GM18502 (cell line): ENCODE data around the gene RPS6KC1.
"Not testable (repeated sequence)": the region's sequence is repeated elsewhere in the genome, so short reads cannot be mapped to it uniquely, and the experiment has no call there.

Experiments used
- ATAC-seq: cut with Tn5 transposase; IDR thresholded peaks from one replicate; pipeline ENCODE4 v1.9.1; 2021; ENCODE audit warnings: mild to moderate bottlenecking; ENCODE audit not compliant: unreplicated experiment, poor library complexity

The RPS6KC1 gene

DNA sequence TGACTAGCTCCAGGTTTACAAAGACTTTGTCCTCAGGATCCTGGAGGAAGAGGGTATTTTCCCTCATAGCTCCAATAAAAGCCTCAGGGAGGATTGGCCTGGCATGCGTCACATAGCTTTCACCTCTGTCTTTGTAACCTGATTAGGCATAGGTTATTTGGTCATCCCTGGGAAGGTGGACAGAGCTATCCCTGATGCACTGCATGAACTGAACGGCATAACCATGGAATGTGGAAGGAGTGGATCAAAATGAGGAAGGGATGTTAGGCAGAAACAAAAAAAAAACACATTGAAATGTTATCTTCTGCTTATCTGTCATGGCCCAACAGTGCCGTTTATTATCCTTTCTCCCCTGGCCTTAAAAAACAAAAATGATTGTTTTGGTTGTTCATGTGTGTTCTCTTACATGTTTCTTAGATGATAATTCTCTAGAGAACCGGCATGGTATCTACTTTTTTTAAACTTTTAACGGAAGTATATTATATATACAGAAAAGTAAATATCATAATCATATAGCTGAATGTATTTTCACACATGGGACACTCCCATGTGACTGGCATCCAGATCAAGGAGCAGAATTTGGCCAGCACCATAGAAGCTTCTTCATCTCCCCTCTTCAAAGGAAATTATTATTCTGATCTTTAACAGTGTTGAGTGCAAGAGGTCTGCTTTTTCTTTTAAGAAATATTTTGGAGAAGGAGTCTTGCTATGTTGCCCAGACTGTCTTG, 85.3 kb downstream of the RPS6KC1 start:
- no peak for ATAC-seq

DNA sequence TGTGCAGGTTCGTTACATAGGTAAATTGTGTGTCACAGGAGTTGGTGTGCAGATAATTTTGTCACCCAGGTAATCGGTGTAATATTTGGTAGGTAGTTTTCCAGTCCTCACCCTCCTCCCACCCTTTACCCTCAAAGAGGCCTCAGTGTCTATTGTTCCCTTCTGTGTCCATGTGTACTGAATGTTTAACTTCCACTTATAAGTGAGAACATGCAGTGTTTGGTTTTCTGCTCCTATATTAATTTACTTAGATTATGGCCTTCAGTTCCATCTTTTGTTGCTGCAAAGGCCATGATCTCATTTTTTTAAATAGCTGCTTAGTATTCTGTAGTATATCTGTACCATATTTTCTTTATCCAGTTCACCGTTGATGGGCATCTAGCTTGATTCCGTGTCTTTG, 87.3 kb downstream of the RPS6KC1 start:
- no peak for ATAC-seq

DNA sequence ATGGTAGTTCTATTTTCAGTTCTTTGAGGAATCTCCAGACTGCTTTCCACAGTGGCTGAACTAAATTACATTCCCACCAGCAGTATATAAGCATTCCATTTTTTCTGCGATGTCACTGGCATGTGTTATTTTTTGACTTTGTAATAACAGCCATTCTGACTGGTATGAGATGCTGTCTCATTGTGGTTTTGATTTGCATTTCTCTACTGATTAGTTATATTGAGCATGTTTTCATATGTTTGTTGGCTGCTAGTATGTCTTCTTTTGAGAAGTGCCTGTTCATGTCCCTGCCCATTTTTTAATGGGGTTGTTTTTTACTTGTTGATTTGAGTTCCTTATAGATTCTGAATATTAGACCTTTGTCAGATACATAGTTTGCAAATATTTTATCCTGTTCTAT, 87.9 kb downstream of the RPS6KC1 start:
- no peak for ATAC-seq

DNA sequence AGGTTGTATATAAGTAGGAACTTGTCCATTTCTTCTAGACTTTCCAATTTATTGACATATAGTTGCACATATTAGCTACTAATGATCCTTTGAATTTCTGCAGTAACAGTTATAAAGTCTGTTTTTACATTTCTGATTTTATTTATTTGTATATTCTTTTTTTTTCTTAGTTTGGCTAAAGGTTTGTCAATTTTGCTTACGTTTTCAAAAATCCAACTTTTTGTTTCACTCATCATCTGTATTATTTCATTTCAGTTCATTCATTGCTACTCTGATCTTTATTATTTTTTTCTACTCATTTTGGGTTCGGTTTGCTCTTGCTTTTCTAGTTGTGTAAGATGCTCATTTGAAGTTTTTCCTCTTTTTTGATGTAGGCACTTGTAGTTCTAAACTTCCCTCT, 97.9 kb downstream of the RPS6KC1 start:
- no peak for ATAC-seq

DNA sequence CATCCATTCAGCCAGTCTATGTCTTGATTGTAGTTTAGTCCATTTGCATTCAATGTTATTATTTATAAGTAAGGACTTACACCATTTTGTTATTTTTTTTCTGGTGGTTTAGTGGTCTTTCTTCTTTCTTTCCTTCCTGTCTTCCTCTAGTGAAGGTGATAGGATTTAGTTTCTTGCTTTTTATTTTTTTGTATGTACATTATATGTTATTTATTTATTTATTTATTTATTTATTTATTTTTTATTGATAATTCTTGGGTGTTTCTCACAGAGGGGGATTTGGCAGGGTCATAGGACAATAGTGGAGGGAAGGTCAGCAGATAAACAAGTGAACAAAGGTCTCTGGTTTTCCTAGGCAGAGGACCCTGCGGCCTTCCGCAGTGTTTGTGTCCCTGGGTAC, 99.0 kb downstream of the RPS6KC1 start:
- not testable (repeated sequence) for ATAC-seq

DNA sequence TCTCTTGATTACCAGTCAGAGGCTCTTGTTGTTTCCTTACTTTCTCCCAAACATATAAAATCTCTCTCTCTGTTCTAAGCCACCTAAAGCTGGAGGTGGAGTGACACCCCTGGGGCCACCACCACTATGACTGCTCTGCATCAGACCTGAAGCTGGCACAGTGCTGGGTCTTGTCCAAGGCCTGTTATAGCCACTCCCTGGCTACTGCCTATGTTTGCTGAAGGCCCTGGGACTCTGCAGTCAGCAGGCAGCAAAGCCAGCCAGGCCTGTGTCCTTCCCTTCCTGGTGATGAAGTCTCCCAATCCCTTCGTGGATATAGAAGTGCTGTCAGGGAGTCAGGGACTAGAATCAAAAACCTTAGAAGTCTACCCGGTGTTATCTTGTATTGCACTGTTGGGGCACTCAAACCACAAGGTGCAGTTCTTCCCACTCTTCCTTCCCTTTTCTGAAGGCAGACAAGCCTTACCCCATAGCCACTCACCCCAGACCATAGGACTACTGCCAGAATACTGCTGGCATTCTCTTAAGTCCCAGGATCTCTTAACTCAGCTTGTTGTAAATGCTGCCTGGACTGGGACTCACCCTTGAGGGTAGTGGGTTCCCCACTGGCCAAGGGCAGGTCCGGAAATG, 103.1 kb downstream of the RPS6KC1 start:
- ATAC-seq = no peak

DNA sequence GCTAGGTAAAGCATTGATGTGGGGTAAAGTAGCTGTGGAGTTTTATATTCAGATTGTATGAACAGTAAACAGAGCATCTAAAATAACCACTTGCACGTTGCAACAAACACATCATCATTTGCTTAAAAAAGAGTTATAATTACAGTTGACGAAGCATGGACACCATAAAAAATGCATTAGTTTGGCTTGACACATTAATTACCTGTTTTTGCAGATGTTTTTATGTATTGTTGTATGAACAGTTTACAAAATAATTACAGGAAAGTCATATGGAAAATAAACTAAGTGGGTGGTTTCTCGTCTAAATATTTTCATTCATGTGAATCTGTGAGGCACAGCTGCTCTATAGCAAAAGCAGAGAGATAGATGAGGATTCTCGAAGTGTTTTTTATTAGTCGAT, 108.3 kb downstream of the RPS6KC1 start:
- ATAC-seq = no peak

DNA sequence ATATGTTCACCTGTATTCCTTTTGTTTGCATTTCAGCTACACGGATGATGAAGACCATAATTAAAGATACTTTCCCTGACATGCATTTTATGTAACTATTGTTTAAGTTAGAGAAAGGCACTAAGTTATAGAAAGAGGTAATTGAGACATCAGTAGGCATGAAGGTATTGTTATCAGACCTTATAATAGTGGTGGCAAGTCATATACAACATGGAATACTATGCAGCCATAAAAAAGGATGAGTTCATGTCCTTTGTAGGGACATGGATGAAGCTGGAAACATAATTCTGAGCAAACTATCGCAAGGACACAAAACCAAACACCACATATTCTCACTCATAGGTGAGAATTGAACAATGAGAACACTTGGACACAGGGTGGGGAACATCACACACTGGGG, 109.4 kb downstream of the RPS6KC1 start:
- not testable (repeated sequence) for ATAC-seq

DNA sequence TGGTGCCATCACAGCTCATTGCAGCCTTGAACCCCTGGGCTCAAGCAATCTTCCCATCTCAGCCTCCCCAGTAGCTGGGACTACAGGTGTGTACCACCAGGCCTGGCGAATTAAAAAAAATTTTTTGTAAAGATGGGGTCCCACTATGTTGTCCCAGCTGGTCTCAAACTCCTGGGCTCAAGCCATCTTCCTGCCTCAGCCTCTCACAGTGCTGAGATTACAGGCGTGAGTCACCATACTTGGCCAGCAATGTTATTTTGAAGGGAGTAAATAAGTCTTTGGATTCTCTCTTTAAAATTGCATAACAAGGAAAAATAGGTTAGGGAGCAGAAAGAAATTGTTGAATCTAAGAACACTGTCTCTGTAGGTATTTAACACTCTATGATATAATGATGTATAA, 111.3 kb downstream of the RPS6KC1 start:
- ATAC-seq = no peak

DNA sequence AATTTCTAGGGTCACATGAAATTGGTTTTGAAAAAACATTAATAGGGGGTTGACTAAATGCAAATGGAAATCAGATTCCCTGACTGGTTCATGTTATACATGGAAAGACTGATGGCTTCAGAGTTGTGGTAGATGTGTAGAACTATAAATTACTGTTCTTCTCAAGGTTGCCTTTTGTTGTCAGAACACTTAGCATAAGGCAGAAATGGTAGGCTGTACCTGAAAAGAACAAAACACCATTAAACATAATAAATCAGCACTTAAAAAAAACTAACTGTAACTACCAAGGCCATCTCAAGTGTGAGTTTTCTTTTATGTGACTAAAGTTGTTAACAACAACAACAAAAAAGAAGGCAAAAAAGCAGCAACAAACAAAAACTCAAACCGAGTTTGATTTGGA, 111.8 kb downstream of the RPS6KC1 start:
- ATAC-seq = no peak

DNA sequence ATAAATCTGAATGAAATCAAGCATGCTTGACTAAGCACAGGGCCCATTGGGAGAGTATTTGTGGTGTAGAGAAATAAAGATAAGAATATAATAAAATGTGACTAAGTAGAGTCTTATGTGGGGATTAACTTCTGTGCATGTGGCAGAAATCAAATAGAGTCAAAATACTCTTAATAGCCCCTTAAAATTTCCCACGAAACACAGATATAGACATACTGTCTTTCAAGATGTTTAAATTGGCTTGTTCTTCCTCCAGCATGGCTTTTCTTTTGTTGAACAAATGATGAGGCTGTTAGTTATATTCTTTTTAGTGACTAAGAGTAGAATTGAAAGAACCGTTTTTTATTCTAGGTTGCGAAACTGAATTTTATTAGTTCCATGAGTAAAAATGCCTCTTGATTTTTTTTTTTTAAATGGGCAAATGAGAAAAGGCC, 112.3 kb downstream of the RPS6KC1 start:
- ATAC-seq = no peak

DNA sequence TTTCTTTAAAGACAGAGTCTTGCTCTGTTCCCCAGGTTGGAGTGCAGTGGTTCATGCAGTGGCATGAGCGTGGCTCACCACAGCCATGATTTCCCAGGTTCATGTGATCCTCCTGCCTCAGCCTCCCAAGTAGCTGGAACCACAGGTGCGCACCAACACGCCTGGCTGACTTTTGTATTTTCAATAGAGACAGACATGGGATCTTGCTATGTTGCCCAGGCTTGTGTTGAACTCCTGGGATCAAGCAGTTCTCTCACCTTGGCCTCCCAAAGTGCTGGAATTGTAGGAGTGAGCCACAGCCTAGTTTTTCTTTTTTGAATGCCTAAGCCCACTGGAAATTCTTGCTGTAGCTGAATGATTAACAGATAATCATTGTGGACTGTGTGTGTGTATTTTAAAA, 113.5 kb downstream of the RPS6KC1 start:
- ATAC-seq = no peak

DNA sequence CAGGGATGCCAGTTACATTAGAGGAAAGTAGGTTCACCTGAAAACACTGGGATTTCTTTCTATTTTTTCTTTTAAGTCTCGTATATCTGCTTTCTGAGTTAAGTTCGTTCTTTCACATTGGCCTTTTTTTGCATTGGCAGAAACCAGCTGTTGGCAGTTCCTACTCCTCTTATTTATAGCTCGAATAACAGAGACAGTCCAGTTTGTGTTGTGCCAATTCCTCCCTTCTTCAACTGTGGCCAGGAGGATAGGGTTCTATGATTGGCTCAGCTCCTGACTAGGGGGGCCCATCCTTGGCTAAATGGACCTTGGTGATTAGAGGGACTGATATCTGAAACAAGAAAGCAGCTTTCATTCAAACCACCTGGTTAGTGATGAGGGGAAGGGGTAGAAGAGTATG, 115.8 kb downstream of the RPS6KC1 start:
- no peak for ATAC-seq

DNA sequence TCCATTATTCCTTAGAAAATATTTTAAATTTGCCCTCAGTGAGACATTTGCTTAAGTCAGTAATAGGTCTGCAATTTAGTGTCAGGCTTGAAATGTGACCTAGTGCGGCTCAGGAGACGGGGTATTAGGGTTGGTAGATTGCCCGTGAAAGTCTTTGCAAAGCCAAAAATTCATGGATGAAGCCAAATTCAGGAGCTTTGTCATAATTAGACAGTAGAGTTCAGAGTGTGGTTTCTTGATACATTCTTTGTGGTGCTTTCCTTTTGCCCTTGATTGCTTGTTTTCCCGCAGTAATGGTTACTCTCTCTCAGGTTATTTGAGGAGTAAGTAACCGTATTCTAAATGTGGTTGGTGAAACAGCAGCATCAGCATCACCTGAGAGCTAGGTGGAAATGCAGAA, 120.7 kb downstream of the RPS6KC1 start:
- ATAC-seq = no peak

DNA sequence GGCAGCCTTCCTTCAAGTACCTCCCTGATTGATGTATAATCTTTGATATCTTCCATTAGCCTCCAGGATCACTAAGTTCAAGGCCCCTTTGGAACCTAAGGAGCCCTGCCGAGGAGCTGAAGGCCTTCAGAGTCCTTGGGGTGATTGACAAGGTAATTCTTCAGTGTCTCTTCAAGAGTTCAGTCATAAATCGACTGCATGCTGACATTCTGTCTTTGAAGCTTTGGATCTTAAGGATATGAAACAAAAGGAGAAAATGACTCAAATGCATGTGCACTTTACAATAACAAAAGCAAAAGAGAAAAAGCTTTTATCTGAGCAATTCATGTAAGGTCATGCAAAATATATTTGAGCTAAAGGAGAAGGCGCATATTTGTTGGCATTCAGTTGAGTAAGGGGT, 125.3 kb downstream of the RPS6KC1 start:
- ATAC-seq = no peak

DNA sequence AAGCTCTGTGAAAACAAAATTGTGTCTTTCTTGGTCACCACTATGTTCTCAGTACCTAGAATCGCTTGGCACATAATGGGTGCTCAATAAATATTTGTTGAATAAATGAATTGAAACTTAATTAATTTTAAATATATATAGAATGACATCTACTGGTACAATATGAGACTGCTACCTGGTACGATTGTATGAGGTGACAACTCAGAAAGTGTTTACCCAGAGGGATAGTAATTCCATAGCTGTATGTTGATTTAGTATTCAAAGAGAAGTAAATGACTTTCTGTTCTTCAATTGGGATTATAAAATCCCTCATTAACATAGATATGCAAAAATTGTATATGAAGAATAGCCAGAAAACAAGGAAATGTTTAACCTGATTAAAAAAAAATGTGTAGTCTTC, 128.7 kb downstream of the RPS6KC1 start:
- no peak for ATAC-seq

DNA sequence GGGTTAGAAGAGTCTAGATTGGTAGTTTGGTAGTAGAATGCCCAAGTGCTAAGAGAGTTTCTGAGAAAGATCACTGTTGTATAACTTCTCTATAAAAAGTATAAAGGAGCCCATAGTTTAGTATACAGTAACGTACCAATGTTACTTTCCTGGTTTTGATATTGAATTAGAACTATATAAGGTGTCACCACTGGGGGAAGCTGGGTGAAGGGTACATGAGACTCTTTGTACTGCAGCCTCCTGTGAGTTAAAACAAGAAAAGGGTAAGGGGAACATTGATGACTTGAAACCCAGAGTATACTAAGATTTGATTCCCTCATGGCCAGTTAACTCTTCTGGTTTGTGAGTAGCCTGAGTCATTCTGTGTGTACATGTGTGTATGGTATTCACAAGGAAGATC, 129.8 kb downstream of the RPS6KC1 start:
- ATAC-seq = no peak

DNA sequence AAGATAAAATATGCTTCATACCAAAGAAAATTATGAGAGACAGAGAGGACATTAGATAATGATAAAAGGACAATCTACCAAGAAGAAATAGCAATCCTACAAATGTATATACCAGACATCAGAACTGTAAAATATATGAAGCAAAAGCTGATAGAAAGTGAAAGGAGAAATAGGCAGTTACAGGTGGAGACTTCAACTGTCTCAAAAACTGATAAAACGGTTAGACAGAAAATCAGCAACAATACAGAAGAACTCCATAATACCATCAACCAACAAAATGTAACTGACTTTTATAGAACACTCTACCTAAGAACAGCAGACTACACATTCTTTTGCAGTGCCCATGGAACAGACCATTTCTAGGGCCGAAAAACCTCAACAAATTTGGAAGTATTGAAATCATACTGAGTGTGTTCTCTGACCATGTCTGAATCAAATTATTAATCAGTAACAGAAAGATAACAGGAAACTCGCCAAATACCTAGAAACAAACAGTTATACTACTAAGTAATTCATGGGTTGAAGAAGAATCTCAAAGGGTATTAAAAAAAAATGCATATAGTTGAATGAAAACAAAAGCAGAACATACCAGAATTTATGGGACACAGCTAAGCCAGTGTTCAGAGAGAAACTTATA, 132.1 kb downstream of the RPS6KC1 start:
- no peak for ATAC-seq

DNA sequence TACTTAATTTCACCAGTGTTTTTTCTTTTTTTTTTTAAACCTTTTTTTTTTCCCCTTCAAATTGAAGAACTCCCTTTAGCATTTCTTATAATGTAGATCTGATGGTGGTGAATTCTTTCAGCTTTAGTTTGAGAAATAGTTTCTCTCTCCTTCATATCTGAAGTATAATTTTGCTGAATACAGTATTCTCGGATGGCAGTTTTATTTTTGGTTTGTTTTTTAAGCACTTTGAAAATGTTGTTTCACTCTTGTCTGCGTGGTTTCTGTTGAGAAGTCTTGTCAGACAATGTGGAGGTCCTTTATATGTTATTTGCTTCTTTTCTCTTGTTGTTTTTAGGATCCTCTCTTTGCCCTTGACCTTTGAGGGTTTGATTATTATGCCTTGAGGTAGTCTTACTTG, 135.1 kb downstream of the RPS6KC1 start:
- ATAC-seq = no peak

DNA sequence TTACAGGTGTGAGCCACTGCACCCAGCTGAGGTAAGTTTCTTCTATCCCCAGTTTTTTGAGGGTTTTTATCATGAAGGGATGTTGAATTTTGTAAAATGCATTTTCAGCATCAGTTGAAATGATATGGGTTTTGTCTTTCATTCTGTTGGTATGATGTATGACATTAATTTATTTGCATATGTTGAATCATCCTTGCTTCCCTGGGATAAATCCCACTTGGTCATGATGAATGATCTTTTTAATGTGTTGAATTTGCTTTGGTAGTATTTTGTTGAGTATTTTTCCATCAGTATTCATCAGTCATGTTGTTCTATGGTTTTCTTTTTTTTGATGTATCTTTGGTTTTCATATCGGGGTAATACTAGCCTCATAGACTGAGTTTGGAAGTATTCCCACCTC, 141.0 kb downstream of the RPS6KC1 start:
- ATAC-seq = no peak

DNA sequence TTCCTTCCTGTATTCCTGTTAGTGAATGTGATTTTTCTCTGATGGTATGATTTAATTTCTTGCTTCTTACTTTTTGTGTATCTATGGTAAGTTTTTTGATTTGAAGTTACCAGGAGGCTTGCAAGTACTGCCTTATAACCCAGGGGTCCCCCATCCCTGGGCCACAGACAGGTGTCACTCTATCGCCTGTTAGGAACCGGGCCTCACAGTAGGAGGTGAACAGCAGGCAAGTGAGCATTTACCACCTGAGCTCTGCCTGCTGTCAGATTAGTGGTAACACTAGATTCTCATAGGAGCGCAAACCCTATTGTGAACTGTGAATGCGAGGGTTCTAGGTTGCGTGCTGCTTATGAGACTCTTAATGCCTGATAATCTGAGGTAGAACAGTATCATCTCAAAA, 143.3 kb downstream of the RPS6KC1 start:
- no peak for ATAC-seq

DNA sequence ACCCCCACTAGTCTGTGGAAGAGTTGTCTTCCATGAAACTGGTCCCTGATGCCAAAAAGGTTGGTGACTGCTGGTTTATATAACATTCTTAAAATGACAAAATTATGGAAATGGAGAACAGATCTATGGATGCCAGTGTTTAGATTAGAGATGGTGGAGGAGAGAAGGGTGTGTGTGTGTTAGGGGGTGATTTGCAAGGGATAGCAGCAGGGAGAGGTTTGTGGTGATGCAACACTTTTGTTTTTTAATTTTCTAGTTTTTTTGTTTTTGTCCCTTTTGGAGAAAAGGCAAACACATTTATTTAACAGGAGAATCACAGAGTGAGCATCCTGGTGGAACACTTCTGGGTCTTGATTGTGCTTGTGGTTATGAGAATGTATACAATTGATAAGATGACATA, 143.8 kb downstream of the RPS6KC1 start:
- no peak for ATAC-seq
